NT2/D1 (cell line): ENCODE results near the gene ASGR1.

Experiments
- YY1 ChIP-seq: IDR thresholded peaks from 2 replicates; pipeline ENCODE4 v1.6.1; 2011; ENCODE audit not compliant: insufficient read length, insufficient read depth
- ZNF274 ChIP-seq: IDR thresholded peaks from 2 replicates; pipeline ENCODE4 v1.6.1; 2011; ENCODE audit warnings: mild to moderate bottlenecking, low read depth, low read length

DNA sequence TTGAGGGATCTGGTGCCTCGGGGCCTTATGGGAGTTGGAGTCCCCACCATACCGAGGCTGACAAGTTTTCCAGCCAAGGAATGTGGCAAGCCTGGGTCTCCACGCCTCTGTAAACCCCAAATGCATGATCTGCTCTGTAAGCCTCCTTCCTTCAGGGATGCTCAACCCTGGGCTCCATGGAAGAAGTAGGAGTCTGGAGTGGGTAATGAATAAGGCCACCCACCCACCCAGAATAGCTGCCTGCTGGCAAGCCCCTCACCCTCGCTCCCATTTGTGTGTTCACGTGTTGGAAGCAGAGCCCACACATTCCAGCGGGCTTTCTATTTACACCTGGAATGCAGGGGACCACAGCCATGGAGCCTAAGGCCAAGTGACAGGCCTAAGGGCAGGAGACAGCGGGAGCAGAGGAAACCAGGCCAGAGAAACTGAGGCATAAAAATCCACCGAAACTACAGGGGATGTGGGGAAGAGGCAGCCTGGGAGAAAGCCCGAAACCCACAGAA, 36.0 kb upstream of the ASGR1 start:
- TF ChIP-seq YY1 (no peak), ZNF274 (no peak)
